Endothelial cell (in vitro differentiated cells): ENCODE data around the gene DHCR7. TPM values are rescaled to one million over a fixed set of nuclear protein-coding genes. Genes with fewer than 3 reads are reported as not detected.

Experiments used
- DNase-seq: peaks from one replicate; pipeline ENCODE4 v3.0.0; 2021; ENCODE audit warnings: low spot score
- H3K27ac Mint-ChIP-seq: one replicate; pipeline ENCODE4 v1.8.0; 2021; ENCODE audit warnings: mixed read lengths, inconsistent platforms; ENCODE audit not compliant: unreplicated experiment
- H3K27me3 Mint-ChIP-seq: one replicate; pipeline ENCODE4 v1.8.0; 2021; ENCODE audit warnings: mild to moderate bottlenecking, moderate library complexity, mixed read lengths, inconsistent platforms; ENCODE audit not compliant: unreplicated experiment
- H3K36me3 Mint-ChIP-seq: one replicate; pipeline ENCODE4 v1.8.0; 2021; ENCODE audit warnings: mild to moderate bottlenecking, low read depth, mixed read lengths, inconsistent platforms; ENCODE audit not compliant: unreplicated experiment
- H3K4me1 Mint-ChIP-seq: one replicate; pipeline ENCODE4 v1.8.0; 2021; ENCODE audit warnings: mild to moderate bottlenecking, mixed read lengths, inconsistent platforms; ENCODE audit not compliant: unreplicated experiment
- H3K4me3 Mint-ChIP-seq: one replicate; pipeline ENCODE4 v1.8.0; 2021; ENCODE audit warnings: mild to moderate bottlenecking, mixed read lengths, inconsistent platforms; ENCODE audit not compliant: unreplicated experiment
- H3K9me3 Mint-ChIP-seq: one replicate; pipeline ENCODE4 v1.8.0; 2021; ENCODE audit warnings: mixed read lengths, inconsistent platforms; ENCODE audit not compliant: unreplicated experiment
- long read RNA-seq: library from polyadenylated mRNA; unstranded; transcript quantifications from one replicate; pipeline ENCODE4 v2.0.0, GENCODE V29; 2020; ENCODE audit not compliant: unreplicated experiment
- total RNA-seq: library from RNA; stranded (reverse); fragmentation: NEBNext Ultra II Directional; extraction: Animal tissue kit (Norgen Biotek cat#: 25700); gene quantifications from one replicate; pipeline ENCODE4 v1.2.1, GENCODE V29; 2021; ENCODE audit not compliant: unreplicated experiment
- TF ChIP-seq, protein P1 (sequence below): fragments of 200-600 bp; sonication (generic); IDR thresholded peaks from one replicate; pipeline ENCODE4 v1.5.0; 2021; ENCODE audit warnings: antibody characterized with exemption; ENCODE audit not compliant: unreplicated experiment

Gene DHCR7, protein sequence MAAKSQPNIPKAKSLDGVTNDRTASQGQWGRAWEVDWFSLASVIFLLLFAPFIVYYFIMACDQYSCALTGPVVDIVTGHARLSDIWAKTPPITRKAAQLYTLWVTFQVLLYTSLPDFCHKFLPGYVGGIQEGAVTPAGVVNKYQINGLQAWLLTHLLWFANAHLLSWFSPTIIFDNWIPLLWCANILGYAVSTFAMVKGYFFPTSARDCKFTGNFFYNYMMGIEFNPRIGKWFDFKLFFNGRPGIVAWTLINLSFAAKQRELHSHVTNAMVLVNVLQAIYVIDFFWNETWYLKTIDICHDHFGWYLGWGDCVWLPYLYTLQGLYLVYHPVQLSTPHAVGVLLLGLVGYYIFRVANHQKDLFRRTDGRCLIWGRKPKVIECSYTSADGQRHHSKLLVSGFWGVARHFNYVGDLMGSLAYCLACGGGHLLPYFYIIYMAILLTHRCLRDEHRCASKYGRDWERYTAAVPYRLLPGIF
- total RNA-seq, result 130 TPM
- long read RNA-seq, transcript DHCR7-201 (9 exons, 2,666 nt), result major isoform, 96 of 127 reads
- long read RNA-seq, partial matches to known transcripts, result 9 of 127 reads
- long read RNA-seq, other reads (novel, unspliced or antisense), result 20 of 127 reads

- Mint-ChIP-seq H3K36me3 (peaks cover 30% of the 10 kb centered on the region), H3K27ac (peak within 1 kb of the TSS; percentile 55), H3K9me3 (no peaks in the 10 kb centered on the region), H3K4me1 (peaks cover 34% of the 10 kb centered on the region), H3K4me3 (peak within 1 kb of the TSS; percentile 93), H3K27me3 (peaks cover 11% of the 10 kb centered on the region)
- TF ChIP-seq, protein P1, sequence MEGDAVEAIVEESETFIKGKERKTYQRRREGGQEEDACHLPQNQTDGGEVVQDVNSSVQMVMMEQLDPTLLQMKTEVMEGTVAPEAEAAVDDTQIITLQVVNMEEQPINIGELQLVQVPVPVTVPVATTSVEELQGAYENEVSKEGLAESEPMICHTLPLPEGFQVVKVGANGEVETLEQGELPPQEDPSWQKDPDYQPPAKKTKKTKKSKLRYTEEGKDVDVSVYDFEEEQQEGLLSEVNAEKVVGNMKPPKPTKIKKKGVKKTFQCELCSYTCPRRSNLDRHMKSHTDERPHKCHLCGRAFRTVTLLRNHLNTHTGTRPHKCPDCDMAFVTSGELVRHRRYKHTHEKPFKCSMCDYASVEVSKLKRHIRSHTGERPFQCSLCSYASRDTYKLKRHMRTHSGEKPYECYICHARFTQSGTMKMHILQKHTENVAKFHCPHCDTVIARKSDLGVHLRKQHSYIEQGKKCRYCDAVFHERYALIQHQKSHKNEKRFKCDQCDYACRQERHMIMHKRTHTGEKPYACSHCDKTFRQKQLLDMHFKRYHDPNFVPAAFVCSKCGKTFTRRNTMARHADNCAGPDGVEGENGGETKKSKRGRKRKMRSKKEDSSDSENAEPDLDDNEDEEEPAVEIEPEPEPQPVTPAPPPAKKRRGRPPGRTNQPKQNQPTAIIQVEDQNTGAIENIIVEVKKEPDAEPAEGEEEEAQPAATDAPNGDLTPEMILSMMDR, result no peak
- DNase-seq, result peak; percentile 99
These were observed at the start of gene DHCR7 for GRCh38 chr11:71448257-71449171. Gene DHCR7 (minus strand): TSS chr11:71448393. CDS start chr11:71444952, 3,441 bp downstream.

- no peak overlapping the region for H3K27ac Mint-ChIP-seq
- H3K4me1 Mint-ChIP-seq, result no peaks in the 10 kb centered on the region
- peaks cover 36% of the 10 kb centered on the region for H3K36me3 Mint-ChIP-seq
- DNase-seq, result no peak
- H3K27me3 Mint-ChIP-seq, result peaks cover 5% of the 10 kb centered on the region
- no peaks in the 10 kb centered on the region for H3K9me3 Mint-ChIP-seq
- TF ChIP-seq, protein P1, result no peak
- H3K4me3 Mint-ChIP-seq, result peak overlapping the region; percentile 77
These were observed 48.2 kb upstream of the DHCR7 start for GRCh38 chr11:71496421-71496820.

- Mint-ChIP-seq H3K4me3 (peak overlapping the region; percentile 1), H3K9me3 (no peaks in the 10 kb centered on the region), H3K27ac (no peak overlapping the region), H3K27me3 (peaks cover 6% of the 10 kb centered on the region), H3K36me3 (peaks cover 40% of the 10 kb centered on the region), H3K4me1 (no peaks in the 10 kb centered on the region)
- TF ChIP-seq, protein P1, result no peak
- no peak for DNase-seq
These were observed 47.4 kb upstream of the DHCR7 start for GRCh38 chr11:71495286-71496230.

GRCh38 chr11:71491940-71492339, 43.7 kb upstream of the DHCR7 start:
- Mint-ChIP-seq H3K27me3 (peaks cover 3% of the 10 kb centered on the region), H3K27ac (peak overlapping the region; percentile 28), H3K4me1 (peaks cover 20% of the 10 kb centered on the region), H3K4me3 (no peak overlapping the region), H3K36me3 (peaks cover 51% of the 10 kb centered on the region), H3K9me3 (no peaks in the 10 kb centered on the region)
- DNase-seq, result no peak
- TF ChIP-seq, protein P1, result no peak
